ENCODE data around the gene P2RX5.

- TF ChIP-seq SP1 (IDR thresholded peaks at IDR 0.05) (no peak), SUZ12 (IDR thresholded peaks at IDR 0.05) (no peak), TARDBP (IDR thresholded peaks at IDR 0.05) (no peak), ARNT (IDR thresholded peaks at IDR 0.05) (no peak), LEF1 (IDR thresholded peaks at IDR 0.05; ENCODE audit: borderline replicate concordance) (no peak), FOXA1 (IDR thresholded peaks at IDR 0.05) (no peak), FOXM1 (IDR thresholded peaks at IDR 0.05; ENCODE audit: borderline replicate concordance) (no peak), CTBP1 (IDR thresholded peaks at IDR 0.05; ENCODE audit: borderline replicate concordance) (no peak), BHLHE40 (IDR thresholded peaks at IDR 0.05; ENCODE audit: borderline replicate concordance) (no peak), ELF4 (IDR thresholded peaks at IDR 0.05) (no peak)
Observed at GRCh38 chr17:3672571-3672970, 23.4 kb downstream of the P2RX5 start.

Data from HEK293T (cell line).